ENCODE results near the gene ZNF324. TPM values are rescaled to one million over a fixed set of nuclear protein-coding genes. Genes with fewer than 3 reads are reported as not detected.
A peak's percentile ranks its signal among the peaks of the same experiment; 100 is the strongest.

ZNF324 gene
- total and polyA plus RNA-seq, 9 of the 15 experiments (the other 6 are each of a cell fraction or from before 2014, with no cell fraction given) = 0.92 to 16.4 (median 5.3) TPM

- Histone ChIP-seq H3K9ac (ENCODE audit: insufficient read depth in 1 of 2, low read depth in 2 of 2, low read length in 2 of 2) (peak overlapping the region; percentile 84 to 85), H3K27me3 (ENCODE audit: control insufficient read depth in 2 of 2, insufficient read depth in 2 of 2, low read length in 2 of 2) (no peaks in the 10 kb centered on the region), H3K9me3 (replicated peaks; ENCODE audit: control insufficient read depth, insufficient read depth, low read depth, low read length) (no peaks in the 10 kb centered on the region; the same call in 1 of the 2 replicates), H3K4me1 (replicated peaks in 1 of 2; ENCODE audit: control insufficient read depth in 2 of 2, insufficient read depth in 2 of 2, low read length in 2 of 2) (peaks cover 16 to 73% of the 10 kb centered on the region in 2 experiments), H3K36me3 (ENCODE audit: control insufficient read depth, insufficient read depth, low read length) (peaks cover 31% of the 10 kb centered on the region; the same call in 2 of the 3 replicates), H3K4me2 (ENCODE audit: insufficient read depth, low read length) (peak overlapping the region; percentile 99), H3K79me2 (ENCODE audit: control insufficient read depth, insufficient read depth, low read length) (peaks cover 41% of the 10 kb centered on the region), H3K27ac (ENCODE audit: extremely low read depth, low read depth, low read length) (peak overlapping the region; percentile 79), H2AFZ (ENCODE audit: low read depth, low read length) (peak overlapping the region; percentile 93), H3K9me1 (ENCODE audit: control insufficient read depth, insufficient read depth, low read length) (peaks cover 12% of the 10 kb centered on the region), H3K4me3 (peak overlapping the region; percentile 53), H4K20me1 (replicated peaks; ENCODE audit: control insufficient read depth, insufficient read depth, low read length) (no peaks in the 10 kb centered on the region)
- peak; percentile 91 to 96 (median 92) for DNase-seq (ENCODE audit: extremely low read depth in 1 of 4, low spot score in 3 of 4)
- intact Hi-C loops (cut with micrococcal nuclease) (loop anchor here (5.0 kb wide), 1 partner anchor 332 kb away; the partner anchor contains the start of gene ZNF274), in situ Hi-C loops (cut with MboI) (no loop called here)
- WGBS (ENCODE audit: insufficient coverage, low coverage, missing lambda C conversion rate) = 23% methylated on average over 41 of the region's 66 CpGs
- peak; percentile 92 for ATAC-seq
- ChIA-PET POLR2A (interaction anchor here (0.6 to 1.0 kb wide), 3 partner anchors 14 to 46 kb away, joined by 3 to 8 read pairs (median 7); partner anchors contain the start of gene TRIM28), CTCF (ENCODE audit: low intra/inter-chr PET ratio) (interaction anchor here (0.9 kb wide), 1 partner anchor 67 kb away, joined by 3 read pairs; no protein-coding TSS in a partner anchor)
- BruUV-seq (replicated peaks) = no TSS peak
- peak; percentile 90 for FAIRE-seq
- peak; percentile 82 for TF ChIP-seq FUS (optimal IDR thresholded peaks at IDR 0.05; ENCODE audit: low read depth, low read length)
- TF ChIP-seq PHF8 (IDR thresholded peaks at IDR 0.05; ENCODE audit: borderline replicate concordance, low read length) = peak; percentile 54; the same call in 1 of the 2 replicates
- 0 out of 2 replicates have a peak, but pooled peaks have one; percentile 20 for TF ChIP-seq ATF2 (CRISPR knock-in tag; IDR thresholded peaks at IDR 0.05)
- TF ChIP-seq NFIX (CRISPR knock-in tag; IDR thresholded peaks at IDR 0.05; ENCODE audit: low read depth) = no peak
- TF ChIP-seq, protein P1, sequence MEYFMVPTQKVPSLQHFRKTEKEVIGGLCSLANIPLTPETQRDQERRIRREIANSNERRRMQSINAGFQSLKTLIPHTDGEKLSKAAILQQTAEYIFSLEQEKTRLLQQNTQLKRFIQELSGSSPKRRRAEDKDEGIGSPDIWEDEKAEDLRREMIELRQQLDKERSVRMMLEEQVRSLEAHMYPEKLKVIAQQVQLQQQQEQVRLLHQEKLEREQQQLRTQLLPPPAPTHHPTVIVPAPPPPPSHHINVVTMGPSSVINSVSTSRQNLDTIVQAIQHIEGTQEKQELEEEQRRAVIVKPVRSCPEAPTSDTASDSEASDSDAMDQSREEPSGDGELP (CRISPR knock-in tag; IDR thresholded peaks at IDR 0.05; ENCODE audit: borderline replicate concordance) = peak; percentile 69
- TF ChIP-seq ZNF224 (CRISPR knock-in tag; IDR thresholded peaks at IDR 0.05) = no peak
- 0 out of 2 replicates have a peak, but pooled peaks have one; percentile 29 for TF ChIP-seq E2F5 (CRISPR knock-in tag; IDR thresholded peaks at IDR 0.05)
- peak in 1 of 2 experiments; percentile 26; a peak in 1 of 4 replicates for TF ChIP-seq HDAC1 (IDR thresholded peaks at IDR 0.05)
- peak; percentile 98 for TF ChIP-seq RB1 (IDR thresholded peaks at IDR 0.05; ENCODE audit: low read depth)
- 0 out of 2 replicates have a peak, but pooled peaks have one; percentile 11 for TF ChIP-seq NR4A1 (CRISPR knock-in tag; IDR thresholded peaks at IDR 0.05)
- TF ChIP-seq NR4A1 (tag; IDR thresholded peaks at IDR 0.05) = no peak
- TF ChIP-seq PTBP1 (IDR thresholded peaks at IDR 0.05; ENCODE audit: low read depth, low read length) = 0 out of 2 replicates have a peak, but pooled peaks have one; percentile 17
- TF ChIP-seq TRIM24 (IDR thresholded peaks at IDR 0.05) = peak in 1 of 2 experiments; percentile 12; a peak in 1 of 4 replicates
- 0 out of 2 replicates have a peak, but pooled peaks have one; percentile 40 for TF ChIP-seq ILF3 (IDR thresholded peaks at IDR 0.05; ENCODE audit: borderline replicate concordance)
- no peak for TF ChIP-seq NR2C1 (IDR thresholded peaks at IDR 0.05)
- no peak for TF ChIP-seq NR2C1 (tag; IDR thresholded peaks at IDR 0.05)
- no peak for TF ChIP-seq ZNF174 (CRISPR knock-in tag; IDR thresholded peaks at IDR 0.05)
- peak; percentile 66 for TF ChIP-seq SOX6 (IDR thresholded peaks at IDR 0.05)
- TF ChIP-seq MYC (IDR thresholded peaks at IDR 0.05; ENCODE audit: low read depth, low read length) = peak; percentile 92
- no peak for TF ChIP-seq MYC (CRISPR knock-in tag; IDR thresholded peaks at IDR 0.05; ENCODE audit: borderline replicate concordance, low read depth)
These were observed 47.0 kb downstream of the ZNF324 start for GRCh38 chr19:58513694-58514563.

All from K562 (cell line).